Left lung (tissue), 10 donors: Measurements from ENCODE around the gene HK2. TPM values are rescaled to one million over a fixed set of nuclear protein-coding genes. Genes with fewer than 3 reads are reported as not detected.

Experiments used
- ATAC-seq: fragments of 200-7000 bp; cut with Tn5 transposase; one replicate; pipeline ENCODE4 v1.9.1; 2020; ENCODE audit warnings: moderate library complexity
- DNase-seq, 4 donors: peaks; one replicate each; pipeline ENCODE4 v3.0.0-alpha.2; 2013 to 2020
- H3K27ac ChIP-seq, 2 donors: fragments of 200-600 bp; sonication (generic) in 1 of 2; one replicate each; pipeline versions ENCODE4 v1.5.0 to v1.8.0; 2020 to 2021
- H3K27me3 ChIP-seq, 2 donors: fragments of 200-600 bp; sonication (generic) in 1 of 2; one replicate each; pipeline versions ENCODE4 v1.5.0 to v1.8.0; 2020 to 2021
- H3K36me3 ChIP-seq, 2 donors: fragments of 200-600 bp; sonication (generic) in 1 of 2; one replicate each; pipeline versions ENCODE4 v1.5.0 to v1.8.0; 2020 to 2021
- H3K4me1 ChIP-seq, 2 donors: fragments of 200-600 bp; one replicate each; pipeline ENCODE4 v1.8.0; 2021
- H3K4me3 ChIP-seq, 2 donors: fragments of 200-600 bp; sonication (generic) in 1 of 2; one replicate each; pipeline versions ENCODE4 v1.5.0 to v1.8.0; 2020 to 2021; ENCODE audit warnings: mild to moderate bottlenecking in 1 of 2
- H3K9me3 ChIP-seq, 2 donors: fragments of 200-600 bp; sonication (generic) in 1 of 2; one replicate each; pipeline versions ENCODE4 v1.5.0 to v1.8.0; 2020 to 2021
- CTCF ChIP-seq, 2 donors: fragments of 200-600 bp; sonication (generic) in 1 of 2; IDR thresholded peaks; one replicate each; pipeline versions ENCODE4 v1.5.0 to v1.8.0; 2021; ENCODE audit warnings: antibody characterized with exemption in 2 of 2
- intact Hi-C, 2 donors: fragments of 100-400 bp; cut with DNase I; formaldehyde crosslinking; loops; one replicate each; pipeline versions ENCODE4 v1.11.2 to v1.14.2; 2022
- polyA plus RNA-seq, 6 donors: library from polyadenylated mRNA; unstranded; fragments of 120-200 nt; gene quantifications; one replicate each; pipeline ENCODE4 v1.2.1, GENCODE V29; 2013; ENCODE audit not compliant: insufficient read length in 6 of 6
- total RNA-seq, 2 donors: library from RNA; stranded (reverse); fragmentation: NEBNext Ultra II Directional; extraction: Animal tissue kit (Norgen Biotek cat#: 25700); gene quantifications; one replicate each; pipeline ENCODE4 v1.2.1, GENCODE V29; 2021
- donor health status: DM: no; HTN: yes; CAD: no.
- donor health status: DM: no; HTN: no; CAD: no.

The HK2 gene
- total and polyA plus RNA-seq, 8 donors, result 2.7 to 55.6 (median 4.6) TPM

GRCh38 chr2:74817304-74817675 is 16.6 kb upstream of the HK2 start:
- Histone ChIP-seq H3K9me3 (no peaks in the 10 kb centered on the region), H3K4me1 (peaks cover 0 to 19% of the 10 kb centered on the region in 2 donors), H3K27ac (peak overlapping the region in 1 of 2 donors; percentile 88), H3K36me3 (no peaks in the 10 kb centered on the region), H3K27me3 (no peaks in the 10 kb centered on the region), H3K4me3 (no peak overlapping the region)
- ATAC-seq, result peak; percentile 47
- TF ChIP-seq CTCF (IDR thresholded peaks at IDR 0.05), result no peak
- no peak for DNase-seq
- intact Hi-C loops, result no loop called here

- intact Hi-C loops, result no loop called here
- H3K27ac ChIP-seq, result no peak overlapping the region
- no peak for ATAC-seq
Observed at GRCh38 chr2:74819702-74820101, 14.2 kb upstream of the HK2 start.

GRCh38 chr2:74821177-74822126 is 12.5 kb upstream of the HK2 start:
- ATAC-seq (no peak), DNase-seq (no peak)
- intact Hi-C loops, result no loop called here
- H3K27me3 ChIP-seq, result no peaks in the 10 kb centered on the region
- H3K9me3 ChIP-seq, result no peaks in the 10 kb centered on the region
- no peaks in the 10 kb centered on the region for H3K36me3 ChIP-seq
- H3K27ac ChIP-seq, result no peak overlapping the region
- no peak for TF ChIP-seq CTCF (IDR thresholded peaks at IDR 0.05)
- no peak overlapping the region for H3K4me3 ChIP-seq
- peaks cover 0 to 14% of the 10 kb centered on the region in 2 donors for H3K4me1 ChIP-seq

More at GRCh38 chr2:74819702-74820101, 14.2 kb upstream of the HK2 start:
- DNase-seq, result no peak
- Histone ChIP-seq H3K36me3 (no peaks in the 10 kb centered on the region), H3K4me3 (no peak overlapping the region), H3K4me1 (peaks cover 0 to 19% of the 10 kb centered on the region in 2 donors), H3K27me3 (no peaks in the 10 kb centered on the region), H3K9me3 (no peaks in the 10 kb centered on the region)
- TF ChIP-seq CTCF (IDR thresholded peaks at IDR 0.05), result no peak

GRCh38 chr2:74822771-74823566 is 11.0 kb upstream of the HK2 start:
- Histone ChIP-seq H3K27ac (no peak overlapping the region), H3K4me3 (no peak overlapping the region), H3K27me3 (no peaks in the 10 kb centered on the region), H3K36me3 (no peaks in the 10 kb centered on the region), H3K9me3 (no peaks in the 10 kb centered on the region), H3K4me1 (peaks cover 0 to under 1% of the 10 kb centered on the region in 2 donors)
- no peak for TF ChIP-seq CTCF (IDR thresholded peaks at IDR 0.05)
- intact Hi-C loops, result no loop called here
- ATAC-seq (no peak), DNase-seq (no peak)

- Histone ChIP-seq H3K27me3 (no peaks in the 10 kb centered on the region), H3K4me1 (no peaks in the 10 kb centered on the region), H3K27ac (no peak overlapping the region), H3K4me3 (no peak overlapping the region), H3K36me3 (no peaks in the 10 kb centered on the region), H3K9me3 (no peaks in the 10 kb centered on the region)
- DNase-seq (no peak), ATAC-seq (peak; percentile 75)
- no peak for TF ChIP-seq CTCF (IDR thresholded peaks at IDR 0.05)
- intact Hi-C loops, result no loop called here
Observed at GRCh38 chr2:74824679-74825078, 9.2 kb upstream of the HK2 start.
